Measurements from ENCODE around the gene DPP6. TPM values are rescaled to one million over a fixed set of nuclear protein-coding genes. Genes with fewer than 3 reads are reported as not detected.

DPP6 gene
- total RNA-seq, 1 donor from 2014 or later = 0.39 TPM

GRCh38 chr7:154517768-154518167, 465.6 kb downstream of the DPP6 start:
- DNase-seq (ENCODE audit: low spot score) = no peak
- H3K27me3 Mint-ChIP-seq (ENCODE audit: insufficient read depth, low read depth) = peaks cover 2% of the 10 kb centered on the region
- Histone ChIP-seq H3K36me3 (no peaks in the 10 kb centered on the region), H3K79me2 (ENCODE audit: low read depth) (no peaks in the 10 kb centered on the region), H2AFZ (replicated peaks) (no peak overlapping the region), H3F3A (ENCODE audit: low read depth) (no peaks in the 10 kb centered on the region), H3K27ac (no peak overlapping the region), H3K4me2 (no peak overlapping the region), H3K4me3 (no peak overlapping the region), H3K9ac (no peak overlapping the region), H3K4me1 (no peaks in the 10 kb centered on the region), H3K9me3 (ENCODE audit: low read depth) (no peaks in the 10 kb centered on the region), H3K27me3 (no peaks in the 10 kb centered on the region), H4K20me1 (ENCODE audit: low read depth) (no peaks in the 10 kb centered on the region)
- no peak overlapping the region for H3K27ac Mint-ChIP-seq
- no peak overlapping the region for H3K4me3 Mint-ChIP-seq
- H3K9me3 Mint-ChIP-seq = no peaks in the 10 kb centered on the region
- H3K4me1 Mint-ChIP-seq = no peaks in the 10 kb centered on the region
- no peaks in the 10 kb centered on the region for H3K36me3 Mint-ChIP-seq
- TF ChIP-seq EZH2 (IDR thresholded peaks at IDR 0.05) (no peak), CTCF (IDR thresholded peaks at IDR 0.05) (no peak), EZH2phosphoT487 (IDR thresholded peaks at IDR 0.05) (no peak)

- Histone ChIP-seq H3K4me3 (no peak overlapping the region), H3K4me1 (no peaks in the 10 kb centered on the region), H3K27ac (no peak overlapping the region), H3K4me2 (no peak overlapping the region), H3K9ac (no peak overlapping the region), H3K36me3 (no peaks in the 10 kb centered on the region), H3F3A (ENCODE audit: low read depth) (no peaks in the 10 kb centered on the region), H2AFZ (replicated peaks) (no peak overlapping the region), H3K9me3 (ENCODE audit: low read depth) (no peaks in the 10 kb centered on the region), H4K20me1 (ENCODE audit: low read depth) (no peaks in the 10 kb centered on the region), H3K27me3 (no peaks in the 10 kb centered on the region), H3K79me2 (ENCODE audit: low read depth) (no peaks in the 10 kb centered on the region)
- Mint-ChIP-seq H3K9me3 (no peaks in the 10 kb centered on the region), H3K36me3 (no peaks in the 10 kb centered on the region), H3K4me1 (no peaks in the 10 kb centered on the region), H3K27me3 (ENCODE audit: insufficient read depth, low read depth) (peaks cover 2% of the 10 kb centered on the region), H3K4me3 (no peak overlapping the region), H3K27ac (no peak overlapping the region)
- TF ChIP-seq EZH2phosphoT487 (IDR thresholded peaks at IDR 0.05) = no peak
- TF ChIP-seq EZH2 (IDR thresholded peaks at IDR 0.05) = no peak
- TF ChIP-seq CTCF (IDR thresholded peaks at IDR 0.05) = no peak
- no peak for DNase-seq (ENCODE audit: low spot score)
These were observed 467.0 kb downstream of the DPP6 start for GRCh38 chr7:154519229-154519628.

GRCh38 chr7:154530136-154530535, 477.9 kb downstream of the DPP6 start:
- H3K9me3 Mint-ChIP-seq = peaks cover 7% of the 10 kb centered on the region
- no peaks in the 10 kb centered on the region for H3K36me3 Mint-ChIP-seq
- H3K27me3 Mint-ChIP-seq (ENCODE audit: insufficient read depth, low read depth) = no peaks in the 10 kb centered on the region

More at GRCh38 chr7:154530136-154530535, 477.9 kb downstream of the DPP6 start:
- H2AFZ ChIP-seq (replicated peaks) = no peak overlapping the region
- no peak overlapping the region for H3K4me3 Mint-ChIP-seq
- H3K4me1 ChIP-seq = no peaks in the 10 kb centered on the region
- H3K9me3 ChIP-seq (ENCODE audit: low read depth) = no peaks in the 10 kb centered on the region
- no peak overlapping the region for H3K27ac Mint-ChIP-seq
- no peaks in the 10 kb centered on the region for H3K4me1 Mint-ChIP-seq
- no peaks in the 10 kb centered on the region for H3K79me2 ChIP-seq (ENCODE audit: low read depth)
- H3K36me3 ChIP-seq = no peaks in the 10 kb centered on the region
- no peak overlapping the region for H3K27ac ChIP-seq
- H3K4me3 ChIP-seq = no peak overlapping the region
- no peaks in the 10 kb centered on the region for H3F3A ChIP-seq (ENCODE audit: low read depth)
- no peaks in the 10 kb centered on the region for H4K20me1 ChIP-seq (ENCODE audit: low read depth)
- H3K4me2 ChIP-seq = no peak overlapping the region
- TF ChIP-seq EZH2 (IDR thresholded peaks at IDR 0.05) = no peak
- no peak for TF ChIP-seq EZH2phosphoT487 (IDR thresholded peaks at IDR 0.05)
- TF ChIP-seq CTCF (IDR thresholded peaks at IDR 0.05) = no peak
- no peak for DNase-seq (ENCODE audit: low spot score)
- H3K27me3 ChIP-seq = no peaks in the 10 kb centered on the region
- H3K9ac ChIP-seq = no peak overlapping the region

All from neural progenitor cell (in vitro differentiated cells).